Mesenchymal stem cell (in vitro differentiated cells and primary cell): Measurements from ENCODE around the gene MTFMT.

Experiments used
- DNase-seq: peaks from one replicate; pipeline ENCODE4 v3.0.0-alpha.2; 2013
- H2AFZ ChIP-seq: one replicate; pipeline ENCODE4 v1.6.1; 2013; ENCODE audit warnings: low read depth, mild to moderate bottlenecking, control low read depth, inconsistent platforms, low read length, moderate library complexity
- H2AK5ac ChIP-seq: 2 replicates; pipeline ENCODE4 v1.6.1; 2013; ENCODE audit warnings: low read length, moderate library complexity, mild to moderate bottlenecking, inconsistent platforms; ENCODE audit not compliant: severe bottlenecking
- H2BK120ac ChIP-seq: one replicate; pipeline ENCODE4 v1.6.1; 2013; ENCODE audit warnings: low read depth, mild to moderate bottlenecking, inconsistent platforms, low read length, moderate library complexity
- H2BK12ac ChIP-seq, 2 experiments: one replicate each; pipeline ENCODE4 v1.6.1; 2013; ENCODE audit warnings: inconsistent platforms in 2 of 2, low read length in 2 of 2, mild to moderate bottlenecking in 2 of 2, moderate library complexity in 2 of 2, control low read depth in 1 of 2
- H2BK15ac ChIP-seq: one replicate; pipeline ENCODE4 v1.6.1; 2013; ENCODE audit warnings: mild to moderate bottlenecking, low read depth, inconsistent platforms; ENCODE audit not compliant: poor library complexity, severe bottlenecking
- H2BK5ac ChIP-seq: 2 replicates; pipeline ENCODE4 v1.6.1; 2013; ENCODE audit warnings: low read depth, mild to moderate bottlenecking, low read length, control low read depth, inconsistent platforms; ENCODE audit not compliant: poor library complexity, severe bottlenecking
- H3K14ac ChIP-seq, 2 experiments: one replicate each; pipeline ENCODE4 v1.6.1; 2013; ENCODE audit warnings: inconsistent platforms in 2 of 2, low read length in 2 of 2, control low read depth in 1 of 2, mild to moderate bottlenecking in 1 of 2, moderate library complexity in 1 of 2
- H3K18ac ChIP-seq, 2 experiments: one replicate each; pipeline ENCODE4 v1.6.1; 2013; ENCODE audit warnings: inconsistent platforms in 2 of 2, low read length in 2 of 2, control low read depth in 1 of 2, low read depth in 1 of 2, mild to moderate bottlenecking in 1 of 2
- H3K23ac ChIP-seq, 2 experiments: one replicate each; pipeline ENCODE4 v1.6.1; 2013; ENCODE audit warnings: inconsistent platforms in 2 of 2, low read length in 2 of 2, mild to moderate bottlenecking in 2 of 2, moderate library complexity in 2 of 2, control low read depth in 1 of 2
- H3K27ac ChIP-seq: 2 replicates; pipeline ENCODE4 v1.5.1; 2013; ENCODE audit warnings: mild to moderate bottlenecking, moderate library complexity, low read length, control low read depth, inconsistent platforms; ENCODE audit not compliant: poor library complexity, severe bottlenecking
- H3K27me3 ChIP-seq, 2 experiments: 2 replicates each; pipeline versions ENCODE4 v1.6.1 to v1.7.0; 2013; ENCODE audit warnings: low read length in 2 of 2, mild to moderate bottlenecking in 2 of 2, moderate library complexity in 2 of 2, control low read depth in 1 of 2, inconsistent platforms in 1 of 2; ENCODE audit not compliant: control insufficient read depth in 1 of 2, insufficient read depth in 1 of 2
- H3K36me3 ChIP-seq, 2 experiments: 2 replicates each; pipeline versions ENCODE4 v1.6.1 to v1.7.0; 2013; ENCODE audit warnings: low read length in 2 of 2, control low read depth in 1 of 2, inconsistent platforms in 1 of 2, low read depth in 1 of 2, mild to moderate bottlenecking in 1 of 2; ENCODE audit not compliant: insufficient read depth in 2 of 2, control insufficient read depth in 1 of 2
- H3K4ac ChIP-seq, 2 experiments: one replicate each; pipeline ENCODE4 v1.6.1; 2013; ENCODE audit warnings: inconsistent platforms in 2 of 2, low read length in 2 of 2, mild to moderate bottlenecking in 2 of 2, moderate library complexity in 2 of 2, control low read depth in 1 of 2, low read depth in 1 of 2
- H3K4me1 ChIP-seq: 2 replicates; pipeline ENCODE4 v1.6.1; 2013; ENCODE audit warnings: low read depth, low read length, control low read depth; ENCODE audit not compliant: control insufficient read depth, insufficient read depth
- H3K4me2 ChIP-seq: 2 replicates; pipeline ENCODE4 v1.6.1; 2013; ENCODE audit warnings: low read length, mild to moderate bottlenecking, inconsistent platforms; ENCODE audit not compliant: poor library complexity, severe bottlenecking
- H3K4me3 ChIP-seq, 2 experiments: 2 replicates each; pipeline versions ENCODE4 v1.5.1 to v1.7.0; 2013; ENCODE audit warnings: low read length in 2 of 2, mild to moderate bottlenecking in 2 of 2, control low read depth in 1 of 2, low read depth in 1 of 2; ENCODE audit not compliant: insufficient read depth in 1 of 2
- H3K79me1 ChIP-seq: replicated peaks from 2 replicates; pipeline ENCODE4 v1.6.1; 2013; ENCODE audit warnings: mild to moderate bottlenecking, control low read depth, low read length, inconsistent platforms; ENCODE audit not compliant: poor library complexity, severe bottlenecking
- H3K9ac ChIP-seq: 2 replicates; pipeline ENCODE4 v1.7.0; 2013; ENCODE audit warnings: mild to moderate bottlenecking, low read length, moderate library complexity
- H3K9me3 ChIP-seq: 2 replicates; pipeline ENCODE4 v1.7.0; 2013; ENCODE audit warnings: mild to moderate bottlenecking, low read length; ENCODE audit not compliant: control insufficient read depth
- H4K8ac ChIP-seq: one replicate; pipeline ENCODE4 v1.6.1; 2013; ENCODE audit warnings: inconsistent platforms, mild to moderate bottlenecking, low read length, moderate library complexity
- H4K91ac ChIP-seq: one replicate; pipeline ENCODE4 v1.6.1; 2013; ENCODE audit warnings: mild to moderate bottlenecking, low read length, inconsistent platforms
- WGBS: methylation state at CpG from one replicate; pipeline ENCODE4 v1.1.7; 2013; ENCODE audit warnings: mixed read lengths; 5-methylcytosine and 5-hydroxymethylcytosine counted together

The MTFMT gene

DNA sequence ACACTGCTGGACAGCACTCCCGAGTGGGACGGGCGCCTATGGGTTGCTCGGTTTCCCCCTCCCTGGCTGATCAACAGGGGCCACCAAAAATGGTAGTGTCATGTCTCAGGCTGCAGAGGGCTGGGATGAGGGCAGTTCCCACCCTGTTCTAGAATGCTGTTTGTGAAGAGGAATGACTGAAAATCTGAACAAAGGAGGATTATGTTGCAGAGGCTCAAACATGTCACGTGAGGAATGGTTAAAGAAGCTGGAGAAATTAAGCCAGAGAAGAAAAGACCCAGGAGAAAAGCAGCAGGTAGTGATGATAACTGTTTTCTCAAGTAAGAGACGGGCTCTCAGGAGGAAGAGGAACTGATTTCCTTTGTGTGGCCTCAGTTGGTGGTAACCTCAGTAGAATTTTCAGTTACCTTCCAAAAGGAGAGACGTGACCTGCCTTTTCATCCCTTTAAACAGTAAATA lies 50.2 kb downstream of the MTFMT start:
- Histone ChIP-seq H2AK5ac (no peak overlapping the region), H3K27ac (no peak overlapping the region), H3K14ac (no peak overlapping the region), H3K4me3 (no peak overlapping the region), H2BK120ac (no peak overlapping the region), H3K79me1 (peaks cover 15% of the 10 kb centered on the region), H3K4ac (no peak overlapping the region), H2BK12ac (no peak overlapping the region), H4K91ac (no peak overlapping the region), H3K9ac (no peak overlapping the region), H3K23ac (no peak overlapping the region), H3K4me1 (no peaks in the 10 kb centered on the region), H3K18ac (no peak overlapping the region), H3K27me3 (no peaks in the 10 kb centered on the region), H2AFZ (no peak overlapping the region), H3K36me3 (peaks cover 22 to 77% of the 10 kb centered on the region in 2 experiments), H2BK5ac (no peak overlapping the region), H3K9me3 (no peaks in the 10 kb centered on the region), H4K8ac (no peak overlapping the region), H2BK15ac (no peak overlapping the region), H3K4me2 (no peak overlapping the region)
- WGBS: 98% methylated on average over 7 of the region's 7 CpGs
- DNase-seq: no peak

GRCh38 chr15:64975390-64975789 lies 54.0 kb downstream of the MTFMT start:
- H3K14ac ChIP-seq: no peak overlapping the region
- WGBS: 95% methylated on average over 4 of the region's 5 CpGs
- peaks cover 43 to 85% of the 10 kb centered on the region in 2 experiments for H3K36me3 ChIP-seq
- no peak overlapping the region for H4K91ac ChIP-seq
- H4K8ac ChIP-seq: no peak overlapping the region
- no peak overlapping the region for H3K4me3 ChIP-seq
- no peak overlapping the region for H2BK120ac ChIP-seq
- no peak overlapping the region for H3K23ac ChIP-seq
- H2BK15ac ChIP-seq: no peak overlapping the region
- H2AK5ac ChIP-seq: no peak overlapping the region
- DNase-seq: no peak
- H3K18ac ChIP-seq: no peak overlapping the region
- no peaks in the 10 kb centered on the region for H3K27me3 ChIP-seq
- H2BK5ac ChIP-seq: no peak overlapping the region
- no peak overlapping the region for H3K4ac ChIP-seq
- H3K9ac ChIP-seq: no peak overlapping the region
- peaks cover 14% of the 10 kb centered on the region for H3K79me1 ChIP-seq
- H3K4me2 ChIP-seq: no peak overlapping the region
- H2AFZ ChIP-seq: no peak overlapping the region
- H3K27ac ChIP-seq: no peak overlapping the region
- no peaks in the 10 kb centered on the region for H3K9me3 ChIP-seq
- no peak overlapping the region for H2BK12ac ChIP-seq
- no peaks in the 10 kb centered on the region for H3K4me1 ChIP-seq

GRCh38 chr15:64970698-64971097 lies 58.7 kb downstream of the MTFMT start:
- no peak overlapping the region for H4K8ac ChIP-seq
- no peak overlapping the region for H3K4me2 ChIP-seq
- H3K27ac ChIP-seq: no peak overlapping the region

DNA sequence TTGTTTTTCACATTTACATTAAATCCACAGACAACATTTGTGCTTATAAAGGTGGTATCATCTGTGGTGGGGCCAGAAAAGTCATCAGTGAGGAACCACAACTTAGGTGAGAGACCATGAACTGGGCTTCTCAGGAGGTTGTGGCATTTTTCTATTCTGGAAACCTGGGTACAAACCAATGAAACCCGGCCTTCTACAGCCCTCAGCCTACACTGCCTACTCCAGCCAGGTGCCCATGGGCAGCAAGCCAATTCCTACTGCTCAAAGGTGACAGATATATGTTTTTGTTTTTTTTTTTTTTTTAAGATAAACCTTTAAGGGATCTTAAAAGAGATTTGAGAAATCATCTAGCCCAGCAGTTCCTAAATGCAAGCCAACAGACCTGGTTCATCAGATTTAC lies 60.0 kb downstream of the MTFMT start:
- H2BK5ac ChIP-seq: no peak overlapping the region
- peaks cover 36 to 81% of the 10 kb centered on the region in 2 experiments for H3K36me3 ChIP-seq
- no peak overlapping the region for H3K18ac ChIP-seq
- no peak overlapping the region for H3K4me3 ChIP-seq
- no peaks in the 10 kb centered on the region for H3K4me1 ChIP-seq
- no peak overlapping the region for H2BK15ac ChIP-seq
- H2BK120ac ChIP-seq: no peak overlapping the region
- no peak overlapping the region for H3K27ac ChIP-seq
- H4K8ac ChIP-seq: no peak overlapping the region
- no peak overlapping the region for H3K4ac ChIP-seq
- no peak overlapping the region for H2AFZ ChIP-seq
- H3K79me1 ChIP-seq: peaks cover 3% of the 10 kb centered on the region
- no peaks in the 10 kb centered on the region for H3K27me3 ChIP-seq
- no peak overlapping the region for H3K9ac ChIP-seq
- H3K14ac ChIP-seq: no peak overlapping the region
- no peaks in the 10 kb centered on the region for H3K9me3 ChIP-seq
- no peak for DNase-seq
- H4K91ac ChIP-seq: no peak overlapping the region
- no peak overlapping the region for H2BK12ac ChIP-seq
- no peak overlapping the region for H2AK5ac ChIP-seq
- no peak overlapping the region for H3K23ac ChIP-seq
- no peak overlapping the region for H3K4me2 ChIP-seq
- no CpG with 5 or more reads among the region's 1 CpG for WGBS

More at GRCh38 chr15:64970698-64971097, 58.7 kb downstream of the MTFMT start:
- Histone ChIP-seq H2BK120ac (no peak overlapping the region), H3K23ac (no peak overlapping the region), H2BK12ac (no peak overlapping the region), H2BK15ac (no peak overlapping the region), H3K36me3 (peaks cover 32 to 80% of the 10 kb centered on the region in 2 experiments), H4K91ac (no peak overlapping the region), H2AK5ac (no peak overlapping the region), H3K27me3 (no peaks in the 10 kb centered on the region), H3K4me1 (no peaks in the 10 kb centered on the region), H2AFZ (no peak overlapping the region), H3K79me1 (peaks cover 3% of the 10 kb centered on the region), H2BK5ac (no peak overlapping the region), H3K4me3 (no peak overlapping the region), H3K9me3 (no peaks in the 10 kb centered on the region), H3K18ac (no peak overlapping the region), H3K14ac (no peak overlapping the region), H3K4ac (no peak overlapping the region), H3K9ac (no peak overlapping the region)
- DNase-seq: no peak
- 100% methylated on average over 6 of the region's 7 CpGs for WGBS
